K562 (cell line): ENCODE data around the gene MYOG. TPM values are rescaled to one million over a fixed set of nuclear protein-coding genes. Genes with fewer than 3 reads are reported as not detected.

Source experiments
- ATAC-seq: fragments of 200-7000 bp; cut with Tn5 transposase; 3 replicates; pipeline ENCODE4 v1.9.1; 2020; ENCODE audit warnings: moderate library complexity
- BruUV-seq: library from RNA; stranded (reverse); fragments of 400-500 nt; replicated peaks from 2 replicates; lab custom pipeline; 2021; lab: Mats Ljungman, UMichigan
- CTCF ChIA-PET: fragments of 300-600 bp; formaldehyde crosslinking; extraction: SDS; loops from one replicate; lab custom pipeline; 2021; ENCODE audit warnings: low intra/inter-chr PET ratio; lab: Yijun Ruan, JAX
- POLR2A ChIA-PET: fragments of 300-600, 350-650 bp; sonication (Branson Sonifier 250); formaldehyde crosslinking; extraction: SDS; loops from one replicate; lab custom pipeline; 2021; ENCODE audit warnings: antibody characterized with exemption, inconsistent platforms; lab: Yijun Ruan, JAX
- DNase-seq, 4 experiments: peaks; one replicate each; pipeline versions ENCODE4 v3.0.0 to v3.0.0-alpha.2; 2011 to 2018; ENCODE audit warnings: low spot score in 3 of 4, mixed read lengths in 3 of 4; ENCODE audit errors: extremely low read depth in 1 of 4
- FAIRE-seq: peaks from 2 replicates; lab custom pipeline; 2011; peaks lifted over from hg19 to GRCh38; lab: Jason Lieb, UNC
- H2AFZ ChIP-seq: 2 replicates; pipeline ENCODE4 v1.6.0; 2011; ENCODE audit warnings: low read depth, low read length, control low read depth, inconsistent platforms
- H3K27ac ChIP-seq: fragments of 200-600 bp; 3 replicates; pipeline ENCODE4 v1.8.0; 2011; ENCODE audit warnings: low read depth, mild to moderate bottlenecking, control low read depth, inconsistent platforms, low read length, moderate library complexity, mixed read lengths; ENCODE audit errors: extremely low read depth
- H3K27me3 ChIP-seq, 2 experiments: fragments of 300-600 bp in 1 of 2; 2 replicates in 1 of 2; 3 replicates in 1 of 2; pipeline versions ENCODE4 v1.6.0 to v1.8.0; 2011; ENCODE audit warnings: inconsistent platforms in 2 of 2, low read length in 2 of 2, mild to moderate bottlenecking in 1 of 2, mixed read lengths in 1 of 2, moderate library complexity in 1 of 2; ENCODE audit not compliant: control insufficient read depth in 2 of 2, insufficient read depth in 2 of 2
- H3K36me3 ChIP-seq: fragments of 300-600 bp; 3 replicates; pipeline ENCODE4 v1.8.0; 2011; ENCODE audit warnings: mild to moderate bottlenecking, low read length, inconsistent platforms; ENCODE audit not compliant: control insufficient read depth, insufficient read depth
- H3K4me1 ChIP-seq, 2 experiments: fragments of 200-600 bp in 1 of 2; replicated peaks in 1 of 2; 2 replicates in 1 of 2; 3 replicates in 1 of 2; pipeline versions ENCODE4 v1.5.1 to v1.8.0; 2011; ENCODE audit warnings: inconsistent platforms in 2 of 2, low read length in 2 of 2, mild to moderate bottlenecking in 1 of 2, mixed read lengths in 1 of 2, moderate library complexity in 1 of 2; ENCODE audit not compliant: control insufficient read depth in 2 of 2, insufficient read depth in 2 of 2
- H3K4me2 ChIP-seq: 2 replicates; pipeline ENCODE4 v1.6.1; 2011; ENCODE audit warnings: low read length, control low read depth, inconsistent platforms, mixed read lengths; ENCODE audit not compliant: insufficient read depth
- H3K4me3 ChIP-seq: fragments of 200-600 bp; sonication (generic), shearing (Covaris generic); 2 replicates; pipeline ENCODE4 v1.5.1; 2016; ENCODE audit warnings: control low read depth, inconsistent platforms
- H3K79me2 ChIP-seq: fragments of 200-600 bp; 3 replicates; pipeline ENCODE4 v1.8.0; 2011; ENCODE audit warnings: low read length, inconsistent platforms; ENCODE audit not compliant: control insufficient read depth, insufficient read depth
- H3K9ac ChIP-seq, 2 experiments: 2 replicates each; pipeline versions ENCODE4 v1.6.0 to v1.6.1; 2011; ENCODE audit warnings: low read depth in 2 of 2, low read length in 2 of 2, control low read depth in 1 of 2, inconsistent platforms in 1 of 2, mild to moderate bottlenecking in 1 of 2, mixed read lengths in 1 of 2; ENCODE audit not compliant: insufficient read depth in 1 of 2
- H3K9me1 ChIP-seq: one replicate; pipeline ENCODE4 v1.6.0; 2011; ENCODE audit warnings: inconsistent platforms, mild to moderate bottlenecking, low read length, moderate library complexity; ENCODE audit not compliant: control insufficient read depth, insufficient read depth
- H3K9me3 ChIP-seq: replicated peaks from 2 replicates; pipeline ENCODE4 v1.5.1; 2011; ENCODE audit warnings: low read depth, low read length, inconsistent platforms; ENCODE audit not compliant: control insufficient read depth, insufficient read depth
- H4K20me1 ChIP-seq: replicated peaks from 2 replicates; pipeline ENCODE4 v1.6.1; 2011; ENCODE audit warnings: low read length, inconsistent platforms, mixed read lengths; ENCODE audit not compliant: control insufficient read depth, insufficient read depth
- CBX3 ChIP-seq, 2 experiments: IDR thresholded peaks; 1 replicate in 1 of 2; 2 replicates in 1 of 2; pipeline ENCODE4 v1.6.1; 2012; ENCODE audit warnings: inconsistent platforms in 2 of 2, low read length in 2 of 2, borderline replicate concordance in 1 of 2, control low read depth in 1 of 2
- CBX5 ChIP-seq: IDR thresholded peaks from 2 replicates; pipeline ENCODE4 v1.6.1; 2014; ENCODE audit warnings: low read depth, borderline replicate concordance
- FOXP1 ChIP-seq: sonication (generic); formaldehyde crosslinking; IDR thresholded peaks from 2 replicates; pipeline ENCODE4 v1.8.0; 2022; ENCODE audit warnings: mild to moderate bottlenecking, missing genetic modification reagents
- IRF2 ChIP-seq: sonication (generic); formaldehyde crosslinking; IDR thresholded peaks from 2 replicates; pipeline ENCODE4 v1.8.1; 2022; ENCODE audit warnings: mild to moderate bottlenecking, missing genetic modification reagents
- KAT7 ChIP-seq: sonication (generic); formaldehyde crosslinking; IDR thresholded peaks from 2 replicates; pipeline ENCODE4 v1.8.0; 2022; ENCODE audit warnings: missing genetic modification reagents, mild to moderate bottlenecking, borderline replicate concordance
- MBD2 ChIP-seq: sonication (generic); IDR thresholded peaks from 2 replicates; pipeline ENCODE4 v1.6.1; 2016; ENCODE audit warnings: low read depth, borderline replicate concordance
- RFX7 ChIP-seq: fragments of 250-450 bp; sonication (Bioruptor Pico); IDR thresholded peaks from 2 replicates; pipeline ENCODE4 v1.5.1; 2021; ENCODE audit warnings: mild to moderate bottlenecking
- TRIM24 ChIP-seq, 2 experiments: fragments of 450-650 bp; IDR thresholded peaks; 2 replicates each; pipeline ENCODE4 v1.6.1; 2016
- TRIM28 ChIP-seq: fragments of 450-650 bp; IDR thresholded peaks from 2 replicates; pipeline ENCODE4 v1.6.1; 2017
- ZNF24 ChIP-seq: fragments of 450-650 bp; IDR thresholded peaks from 2 replicates; pipeline ENCODE4 v1.6.1; 2016
- ZNF444 ChIP-seq: fragments of 250-450 bp; sonication (Bioruptor Pico); IDR thresholded peaks from 2 replicates; pipeline ENCODE4 v1.4.0; 2020; ENCODE audit warnings: mild to moderate bottlenecking, moderate library complexity
- WGBS: fragments of 100-300 bp; shearing (Covaris generic); methylation state at CpG from one replicate; pipeline ENCODE4 v1.1.6; 2016; ENCODE audit warnings: low coverage, mixed read lengths; ENCODE audit not compliant: insufficient coverage; ENCODE audit errors: missing lambda C conversion rate; 5-methylcytosine and 5-hydroxymethylcytosine counted together
- in situ Hi-C: fragments of 300-500 bp; cut with MboI; formaldehyde crosslinking; loops from 4 replicates; pipeline ENCODE4 v1.15.0; 2018; ENCODE audit warnings: inconsistent platforms, mixed read lengths
- intact Hi-C: fragments of 100-400 bp; cut with micrococcal nuclease; formaldehyde crosslinking; loops from 2 replicates; pipeline ENCODE4 v1.14.2; 2022
- polyA plus RNA-seq, 8 experiments: library from polyadenylated mRNA; depleted of rRNA in 4 of 8; stranded (reverse) in 5 of 8; unstranded in 3 of 8; fragments of >200 nt; fragmentation: Nextera tagmentation in 2 of 8; fragmentation: Illumina TruSeq in 1 of 8; extraction: Ambion mirVana in 2 of 8; extraction: Trizol in 1 of 8; gene quantifications; 2 replicates each; pipeline versions ENCODE4 v1.2.1 to v1.2.3, GENCODE V29; 2011 to 2014; ENCODE audit warnings: inconsistent platforms in 1 of 8, missing spikeins in 1 of 8
- total RNA-seq, 7 experiments: library from RNA; depleted of rRNA in 6 of 7; stranded (reverse); fragments of >200 nt in 6 of 7; fragmentation: Illumina TruSeq in 2 of 7; extraction: Trizol in 2 of 7; gene quantifications; 2 replicates each; pipeline versions ENCODE4 v1.2.1 to v1.2.3, GENCODE V29; 2011 to 2021; ENCODE audit warnings: low replicate concordance in 1 of 7
- TF ChIP-seq, protein P1 (sequence below): fragments of 450-650 bp; IDR thresholded peaks from 2 replicates; pipeline ENCODE4 v1.6.1; 2018; ENCODE audit warnings: mild to moderate bottlenecking, low read depth; ENCODE audit not compliant: partially characterized antibody
- TF ChIP-seq, protein P2 (sequence below): fragments of 450-650 bp; IDR thresholded peaks from 2 replicates; pipeline ENCODE4 v1.6.1; 2016; ENCODE audit warnings: low read depth

MYOG gene
- total and polyA plus RNA-seq, 9 of the 15 experiments (the other 6 are each of a cell fraction or from before 2014, with no cell fraction given): not detected

DNA sequence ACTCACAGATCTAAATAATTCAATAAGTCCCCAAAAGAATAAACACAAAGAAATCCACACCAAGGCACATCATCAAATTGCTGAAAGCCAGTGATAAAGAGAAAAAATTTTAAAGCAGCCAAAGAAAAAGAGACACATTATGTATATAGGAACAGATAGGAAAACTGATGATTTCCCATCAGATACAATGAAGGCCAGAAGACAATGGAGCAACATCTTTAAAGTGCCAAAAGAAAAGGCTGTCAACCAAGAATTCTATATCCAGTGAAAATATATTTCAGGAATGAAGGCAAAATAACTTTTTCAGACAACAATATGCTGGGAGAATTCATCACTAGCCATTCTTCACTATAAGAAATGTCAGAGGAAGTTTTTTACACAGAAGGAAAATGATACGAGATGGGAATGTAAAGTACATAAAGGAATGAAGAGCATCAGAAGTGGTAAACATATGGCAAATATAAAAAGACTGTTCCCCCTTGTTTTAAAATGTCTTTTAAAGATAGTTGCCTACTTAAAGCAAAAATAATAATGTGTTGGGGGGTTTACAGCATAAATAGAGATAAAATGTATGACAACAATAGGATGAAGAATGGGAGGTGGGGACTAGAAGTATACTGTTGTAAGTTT lies 9.4 kb upstream of the MYOG start:
- Histone ChIP-seq H3K36me3 (no peaks in the 10 kb centered on the region), H4K20me1 (no peaks in the 10 kb centered on the region), H3K4me3 (no peak overlapping the region), H3K4me1 (no peaks in the 10 kb centered on the region), H3K79me2 (no peaks in the 10 kb centered on the region), H3K4me2 (no peak overlapping the region), H3K9ac (no peak overlapping the region), H3K27ac (no peak overlapping the region), H3K9me1 (no peaks in the 10 kb centered on the region), H3K27me3 (peaks cover 6 to 16% of the 10 kb centered on the region in 2 experiments; a peak in 4 of 5 replicates), H3K9me3 (no peaks in the 10 kb centered on the region), H2AFZ (no peak overlapping the region)
- FAIRE-seq: no peak
- in situ Hi-C loops (no loop called here), intact Hi-C loops (no loop called here)
- no peak for ATAC-seq
- no peak for TF ChIP-seq MBD2
- TF ChIP-seq ZNF444: no peak
- TF ChIP-seq FOXP1 (CRISPR knock-in tag): no peak
- no peak for TF ChIP-seq IRF2 (CRISPR knock-in tag)
- no peak for TF ChIP-seq RFX7 (CRISPR knock-in tag)
- TF ChIP-seq TRIM24 (IDR thresholded peaks at IDR 0.05): peak in 1 of 2 experiments; percentile 47; a peak in 2 of 4 replicates
- peak; percentile 96 for TF ChIP-seq TRIM28
- peak; percentile 93; the same call in 1 of the 2 replicates for TF ChIP-seq CBX5
- TF ChIP-seq, protein P1, sequence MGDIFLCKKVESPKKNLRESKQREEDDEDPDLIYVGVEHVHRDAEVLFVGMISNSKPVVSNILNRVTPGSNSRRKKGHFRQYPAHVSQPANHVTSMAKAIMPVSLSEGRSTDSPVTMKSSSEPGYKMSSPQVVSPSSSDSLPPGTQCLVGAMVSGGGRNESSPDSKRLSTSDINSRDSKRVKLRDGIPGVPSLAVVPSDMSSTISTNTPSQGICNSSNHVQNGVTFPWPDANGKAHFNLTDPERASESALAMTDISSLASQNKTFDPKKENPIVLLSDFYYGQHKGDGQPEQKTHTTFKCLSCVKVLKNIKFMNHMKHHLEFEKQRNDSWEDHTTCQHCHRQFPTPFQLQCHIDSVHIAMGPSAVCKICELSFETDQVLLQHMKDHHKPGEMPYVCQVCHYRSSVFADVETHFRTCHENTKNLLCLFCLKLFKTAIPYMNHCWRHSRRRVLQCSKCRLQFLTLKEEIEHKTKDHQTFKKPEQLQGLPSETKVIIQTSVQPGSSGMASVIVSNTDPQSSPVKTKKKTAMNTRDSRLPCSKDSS: peak; percentile 97
- TF ChIP-seq CBX3 (IDR thresholded peaks at IDR 0.05; ENCODE audit: borderline replicate concordance in 1 of 2, low read length in 2 of 2): peak in 1 of 2 experiments; percentile 99; a peak in 2 of 3 replicates
- TF ChIP-seq ZNF24: no peak
- no peak for TF ChIP-seq KAT7 (CRISPR knock-in tag)
- TF ChIP-seq, protein P2, sequence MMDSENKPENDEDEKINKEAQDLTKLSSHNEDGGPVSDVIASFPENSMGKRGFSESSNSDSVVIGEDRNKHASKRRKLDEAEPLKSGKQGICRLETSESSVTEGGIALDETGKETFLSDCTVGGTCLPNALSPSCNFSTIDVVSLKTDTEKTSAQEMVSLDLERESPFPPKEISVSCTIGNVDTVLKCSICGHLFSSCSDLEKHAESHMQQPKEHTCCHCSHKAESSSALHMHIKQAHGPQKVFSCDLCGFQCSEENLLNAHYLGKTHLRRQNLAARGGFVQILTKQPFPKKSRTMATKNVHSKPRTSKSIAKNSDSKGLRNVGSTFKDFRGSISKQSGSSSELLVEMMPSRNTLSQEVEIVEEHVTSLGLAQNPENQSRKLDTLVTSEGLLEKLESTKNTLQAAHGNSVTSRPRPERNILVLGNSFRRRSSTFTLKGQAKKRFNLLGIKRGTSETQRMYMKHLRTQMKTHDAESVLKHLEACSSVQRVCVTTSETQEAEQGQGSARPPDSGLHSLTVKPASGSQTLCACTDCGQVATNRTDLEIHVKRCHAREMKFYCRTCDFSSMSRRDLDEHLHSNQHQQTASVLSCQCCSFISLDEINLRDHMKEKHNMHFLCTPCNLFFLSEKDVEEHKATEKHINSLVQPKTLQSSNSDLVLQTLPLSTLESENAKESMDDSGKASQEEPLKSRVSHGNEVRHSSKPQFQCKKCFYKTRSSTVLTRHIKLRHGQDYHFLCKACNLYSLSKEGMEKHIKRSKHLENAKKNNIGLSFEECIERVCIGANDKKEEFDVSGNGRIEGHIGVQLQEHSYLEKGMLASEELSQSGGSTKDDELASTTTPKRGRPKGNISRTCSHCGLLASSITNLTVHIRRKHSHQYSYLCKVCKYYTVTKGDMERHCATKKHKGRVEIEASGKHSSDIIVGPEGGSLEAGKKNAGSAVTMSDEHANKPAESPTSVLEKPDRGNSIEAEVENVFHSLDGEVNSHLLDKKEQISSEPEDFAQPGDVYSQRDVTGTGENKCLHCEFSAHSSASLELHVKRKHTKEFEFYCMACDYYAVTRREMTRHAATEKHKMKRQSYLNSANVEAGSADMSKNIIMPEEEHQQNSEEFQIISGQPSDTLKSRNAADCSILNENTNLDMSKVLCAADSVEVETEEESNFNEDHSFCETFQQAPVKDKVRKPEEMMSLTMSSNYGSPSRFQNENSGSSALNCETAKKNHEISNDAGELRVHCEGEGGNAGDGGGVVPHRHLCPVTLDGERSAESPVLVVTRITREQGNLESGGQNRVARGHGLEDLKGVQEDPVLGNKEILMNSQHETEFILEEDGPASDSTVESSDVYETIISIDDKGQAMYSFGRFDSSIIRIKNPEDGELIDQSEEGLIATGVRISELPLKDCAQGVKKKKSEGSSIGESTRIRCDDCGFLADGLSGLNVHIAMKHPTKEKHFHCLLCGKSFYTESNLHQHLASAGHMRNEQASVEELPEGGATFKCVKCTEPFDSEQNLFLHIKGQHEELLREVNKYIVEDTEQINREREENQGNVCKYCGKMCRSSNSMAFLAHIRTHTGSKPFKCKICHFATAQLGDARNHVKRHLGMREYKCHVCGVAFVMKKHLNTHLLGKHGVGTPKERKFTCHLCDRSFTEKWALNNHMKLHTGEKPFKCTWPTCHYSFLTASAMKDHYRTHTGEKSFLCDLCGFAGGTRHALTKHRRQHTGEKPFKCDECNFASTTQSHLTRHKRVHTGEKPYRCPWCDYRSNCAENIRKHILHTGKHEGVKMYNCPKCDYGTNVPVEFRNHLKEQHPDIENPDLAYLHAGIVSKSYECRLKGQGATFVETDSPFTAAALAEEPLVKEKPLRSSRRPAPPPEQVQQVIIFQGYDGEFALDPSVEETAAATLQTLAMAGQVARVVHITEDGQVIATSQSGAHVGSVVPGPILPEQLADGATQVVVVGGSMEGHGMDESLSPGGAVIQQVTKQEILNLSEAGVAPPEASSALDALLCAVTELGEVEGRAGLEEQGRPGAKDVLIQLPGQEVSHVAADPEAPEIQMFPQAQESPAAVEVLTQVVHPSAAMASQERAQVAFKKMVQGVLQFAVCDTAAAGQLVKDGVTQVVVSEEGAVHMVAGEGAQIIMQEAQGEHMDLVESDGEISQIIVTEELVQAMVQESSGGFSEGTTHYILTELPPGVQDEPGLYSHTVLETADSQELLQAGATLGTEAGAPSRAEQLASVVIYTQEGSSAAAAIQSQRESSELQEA: no peak
- BruUV-seq: no TSS peak
- 0% methylated on average over 1 of the region's 1 CpG for WGBS
- ChIA-PET POLR2A (interaction anchor here (0.7 kb wide), 1 partner anchor 127 kb away, joined by 3 read pairs; no protein-coding TSS in a partner anchor), CTCF (no interaction called here)
- no peak for DNase-seq
